SJCRH30 (cell line): Measurements from ENCODE around the gene SLC2A6. TPM values are rescaled to one million over a fixed set of nuclear protein-coding genes. Genes with fewer than 3 reads are reported as not detected.

Source experiments
- DNase-seq, 2 experiments: peaks; one replicate each; pipeline ENCODE4 v3.0.0-alpha.2; 2015 to 2020
- H3K27ac ChIP-seq: fragments of 250-450 bp; sonication (Bioruptor Pico); 2 replicates; pipeline ENCODE4 v1.5.1; 2020; ENCODE audit warnings: mild to moderate bottlenecking, moderate library complexity
- H3K27me3 ChIP-seq: fragments of 250-450 bp; sonication (Bioruptor Pico); 2 replicates; pipeline ENCODE4 v1.5.1; 2020; ENCODE audit warnings: mild to moderate bottlenecking, moderate library complexity
- H3K36me3 ChIP-seq: fragments of 250-450 bp; sonication (Bioruptor Pico); 2 replicates; pipeline ENCODE4 v1.5.1; 2020; ENCODE audit warnings: mild to moderate bottlenecking, moderate library complexity
- H3K4me1 ChIP-seq: fragments of 250-450 bp; sonication (Bioruptor Pico); 2 replicates; pipeline ENCODE4 v1.5.1; 2020; ENCODE audit warnings: mild to moderate bottlenecking, moderate library complexity
- H3K4me3 ChIP-seq: fragments of 250-450 bp; sonication (Bioruptor Pico); 2 replicates; pipeline ENCODE4 v1.5.1; 2020; ENCODE audit warnings: mild to moderate bottlenecking, moderate library complexity
- H3K9me3 ChIP-seq: fragments of 250-450 bp; sonication (Bioruptor Pico); replicated peaks from 2 replicates; pipeline ENCODE4 v1.5.1; 2020; ENCODE audit warnings: mild to moderate bottlenecking, moderate library complexity
- total RNA-seq: library from RNA; depleted of rRNA; stranded (reverse); fragments of >200 nt; shearing (Covaris generic); gene quantifications from 2 replicates; pipeline ENCODE4 v1.2.3, GENCODE V29; 2014

Gene SLC2A6
- total RNA-seq, 1 experiment from 2014 or later = 23.4 TPM

GRCh38 chr9:133470427-133470924 lies 8.4 kb downstream of the SLC2A6 start:
- Histone ChIP-seq H3K9me3 (no peaks in the 10 kb centered on the region), H3K27me3 (no peaks in the 10 kb centered on the region), H3K4me1 (no peaks in the 10 kb centered on the region), H3K36me3 (peaks cover 8% of the 10 kb centered on the region; the same call in 1 of the 2 replicates), H3K27ac (no peak overlapping the region), H3K4me3 (no peak overlapping the region)
- DNase-seq = no peak

GRCh38 chr9:133468777-133469421 lies 10.0 kb downstream of the SLC2A6 start:
- Histone ChIP-seq H3K9me3 (no peaks in the 10 kb centered on the region), H3K36me3 (peaks cover 5% of the 10 kb centered on the region; the same call in 1 of the 2 replicates), H3K4me3 (no peak overlapping the region), H3K27ac (no peak overlapping the region), H3K27me3 (no peaks in the 10 kb centered on the region), H3K4me1 (no peaks in the 10 kb centered on the region)
- DNase-seq = no peak

GRCh38 chr9:133468374-133468773 lies 10.5 kb downstream of the SLC2A6 start:
- Histone ChIP-seq H3K36me3 (peaks cover 2% of the 10 kb centered on the region; the same call in 1 of the 2 replicates), H3K4me3 (no peak overlapping the region), H3K27me3 (no peaks in the 10 kb centered on the region)

GRCh38 chr9:133467101-133467500 lies 11.8 kb downstream of the SLC2A6 start:
- H3K9me3 ChIP-seq = no peaks in the 10 kb centered on the region
- H3K27ac ChIP-seq = no peak overlapping the region
- H3K36me3 ChIP-seq = no peaks in the 10 kb centered on the region; the same call in 1 of the 2 replicates
- H3K4me1 ChIP-seq = no peaks in the 10 kb centered on the region
- no peak overlapping the region for H3K4me3 ChIP-seq
- DNase-seq = no peak
- no peaks in the 10 kb centered on the region for H3K27me3 ChIP-seq

More at GRCh38 chr9:133468374-133468773, 10.5 kb downstream of the SLC2A6 start:
- DNase-seq = no peak
- Histone ChIP-seq H3K27ac (no peak overlapping the region), H3K9me3 (no peaks in the 10 kb centered on the region), H3K4me1 (no peaks in the 10 kb centered on the region)

- Histone ChIP-seq H3K36me3 (no peaks in the 10 kb centered on the region), H3K27ac (no peak overlapping the region), H3K4me1 (peaks cover under 1% of the 10 kb centered on the region; the same call in 1 of the 2 replicates), H3K27me3 (no peaks in the 10 kb centered on the region), H3K9me3 (no peaks in the 10 kb centered on the region), H3K4me3 (no peak overlapping the region)
- DNase-seq = no peak
These were observed 12.9 kb downstream of the SLC2A6 start for GRCh38 chr9:133465984-133466383.

GRCh38 chr9:133464638-133465037 lies 14.3 kb downstream of the SLC2A6 start:
- DNase-seq = no peak
- H3K4me1 ChIP-seq = peaks cover 5% of the 10 kb centered on the region; the same call in 1 of the 2 replicates
- H3K27ac ChIP-seq = no peak overlapping the region

GRCh38 chr9:133463864-133464615 lies 14.9 kb downstream of the SLC2A6 start:
- DNase-seq = no peak
- H3K36me3 ChIP-seq = no peaks in the 10 kb centered on the region
- H3K4me1 ChIP-seq = peaks cover 5% of the 10 kb centered on the region; the same call in 1 of the 2 replicates
- no peaks in the 10 kb centered on the region for H3K27me3 ChIP-seq
- H3K4me3 ChIP-seq = no peak overlapping the region
- H3K27ac ChIP-seq = no peak overlapping the region
- no peaks in the 10 kb centered on the region for H3K9me3 ChIP-seq

More at GRCh38 chr9:133464638-133465037, 14.3 kb downstream of the SLC2A6 start:
- Histone ChIP-seq H3K27me3 (no peaks in the 10 kb centered on the region), H3K9me3 (no peaks in the 10 kb centered on the region), H3K36me3 (no peaks in the 10 kb centered on the region), H3K4me3 (no peak overlapping the region)

- no peak for DNase-seq
- H3K36me3 ChIP-seq = no peaks in the 10 kb centered on the region
- peaks cover 10% of the 10 kb centered on the region; the same call in 1 of the 2 replicates for H3K4me1 ChIP-seq
- no peak overlapping the region for H3K4me3 ChIP-seq
- H3K27ac ChIP-seq = no peak overlapping the region
- no peaks in the 10 kb centered on the region for H3K27me3 ChIP-seq
- no peaks in the 10 kb centered on the region for H3K9me3 ChIP-seq
These were observed 15.6 kb downstream of the SLC2A6 start for GRCh38 chr9:133463234-133463863.

GRCh38 chr9:133461975-133462374 lies 16.9 kb downstream of the SLC2A6 start:
- no peak overlapping the region for H3K4me3 ChIP-seq
- H3K4me1 ChIP-seq = peaks cover 10% of the 10 kb centered on the region; the same call in 1 of the 2 replicates
- H3K27ac ChIP-seq = no peak overlapping the region
- no peak for DNase-seq
- H3K9me3 ChIP-seq = no peaks in the 10 kb centered on the region
- H3K36me3 ChIP-seq = no peaks in the 10 kb centered on the region
- no peaks in the 10 kb centered on the region for H3K27me3 ChIP-seq

- DNase-seq = peak; percentile 76
- peaks cover 10% of the 10 kb centered on the region; the same call in 1 of the 2 replicates for H3K4me1 ChIP-seq
- no peaks in the 10 kb centered on the region for H3K36me3 ChIP-seq
- H3K4me3 ChIP-seq = peak overlapping the region; percentile 89
- H3K27ac ChIP-seq = peak overlapping the region; percentile 88; the same call in 1 of the 2 replicates
- H3K27me3 ChIP-seq = no peaks in the 10 kb centered on the region
- no peaks in the 10 kb centered on the region for H3K9me3 ChIP-seq
These were observed 18.3 kb downstream of the SLC2A6 start for GRCh38 chr9:133460405-133461175.

- peak; percentile 99 for DNase-seq
- Histone ChIP-seq H3K27me3 (no peaks in the 10 kb centered on the region), H3K27ac (peak within 1 kb of the TSS; percentile 88), H3K36me3 (no peaks in the 10 kb centered on the region), H3K9me3 (no peaks in the 10 kb centered on the region), H3K4me1 (peaks cover 10% of the 10 kb centered on the region; the same call in 1 of the 2 replicates), H3K4me3 (peak within 1 kb of the TSS; percentile 89)
These were observed 19.2 kb downstream of the SLC2A6 start, which contains the start of gene CACFD1 for GRCh38 chr9:133459476-133460404. Gene CACFD1, plus strand, starts transcription at chr9:133459978. Its CDS starts 89 bp downstream, at chr9:133460067.

- no peaks in the 10 kb centered on the region for H3K9me3 ChIP-seq
- no peak for DNase-seq
- H3K27ac ChIP-seq = no peak overlapping the region
These were observed 20.1 kb downstream of the SLC2A6 start for GRCh38 chr9:133458643-133459312.

GRCh38 chr9:133457748-133458147 lies 21.2 kb downstream of the SLC2A6 start:
- Histone ChIP-seq H3K36me3 (no peaks in the 10 kb centered on the region), H3K27me3 (no peaks in the 10 kb centered on the region), H3K9me3 (no peaks in the 10 kb centered on the region), H3K27ac (no peak overlapping the region), H3K4me3 (no peak overlapping the region), H3K4me1 (peaks cover 10% of the 10 kb centered on the region; the same call in 1 of the 2 replicates)
- no peak for DNase-seq

More at GRCh38 chr9:133458643-133459312, 20.1 kb downstream of the SLC2A6 start:
- Histone ChIP-seq H3K36me3 (no peaks in the 10 kb centered on the region), H3K4me3 (peak overlapping the region; percentile 89), H3K27me3 (no peaks in the 10 kb centered on the region), H3K4me1 (peaks cover 10% of the 10 kb centered on the region; the same call in 1 of the 2 replicates)
